Breast epithelium (tissue), 3 donors: ENCODE results near the gene SUPT20H.

Experiments
- CTCF ChIP-seq, 3 donors: fragments of 450-650 bp; IDR thresholded peaks; one replicate each; pipeline ENCODE4 v1.5.1; 2016 to 2017; ENCODE audit warnings: antibody characterized with exemption in 3 of 3, mild to moderate bottlenecking in 3 of 3, moderate library complexity in 3 of 3
- POLR2AphosphoS5 ChIP-seq, 3 donors: sonication (generic); formaldehyde crosslinking; IDR thresholded peaks; one replicate each; pipeline ENCODE4 v1.6.1; 2017; ENCODE audit warnings: antibody characterized with exemption in 3 of 3

DNA sequence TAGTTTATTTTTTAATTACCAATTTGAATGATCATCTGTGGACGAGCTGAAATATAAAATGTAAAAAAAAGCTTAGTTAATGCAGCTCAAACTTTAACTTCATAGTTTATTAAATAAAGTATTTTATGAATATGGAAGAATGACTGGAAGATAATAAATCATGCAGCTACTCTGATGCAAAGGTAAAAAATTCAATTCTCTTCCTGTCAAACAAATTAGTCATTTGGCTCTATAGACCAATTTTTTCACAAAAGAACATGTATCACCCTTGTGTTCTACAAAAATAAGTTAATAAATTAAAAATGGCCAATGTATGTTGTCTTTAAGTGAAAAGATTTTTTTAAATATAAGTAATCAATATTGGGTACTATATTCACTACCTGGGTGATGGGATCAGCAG, 32.7 kb downstream of the SUPT20H start:
- no peak for TF ChIP-seq CTCF (IDR thresholded peaks at IDR 0.05)
- TF ChIP-seq POLR2AphosphoS5 (IDR thresholded peaks at IDR 0.05), result no peak
